ENCODE results near the gene MICALL1.

Gene MICALL1

GRCh38 chr22:37985050-37985585, 79.0 kb downstream of the MICALL1 start:
- no peak overlapping the region for H3K4me3 Mint-ChIP-seq
- H3K4me1 Mint-ChIP-seq (ENCODE audit: low read depth): peaks cover 9% of the 10 kb centered on the region
- no peak overlapping the region for H3K27ac Mint-ChIP-seq
- H3K36me3 Mint-ChIP-seq (ENCODE audit: low read depth): peaks cover 7% of the 10 kb centered on the region
- H3K9me3 Mint-ChIP-seq: no peaks in the 10 kb centered on the region
- no peaks in the 10 kb centered on the region for H3K27me3 Mint-ChIP-seq
- intact Hi-C loops (cut with micrococcal nuclease): no loop called here

- Mint-ChIP-seq H3K4me3 (no peak overlapping the region), H3K27me3 (no peaks in the 10 kb centered on the region), H3K4me1 (ENCODE audit: low read depth) (peaks cover 9% of the 10 kb centered on the region), H3K36me3 (ENCODE audit: low read depth) (no peaks in the 10 kb centered on the region), H3K9me3 (no peaks in the 10 kb centered on the region), H3K27ac (no peak overlapping the region)
- intact Hi-C loops (cut with micrococcal nuclease): no loop called here
Observed at GRCh38 chr22:37985751-37986281, 79.7 kb downstream of the MICALL1 start.

- intact Hi-C loops (cut with micrococcal nuclease): no loop called here
- Mint-ChIP-seq H3K27me3 (no peaks in the 10 kb centered on the region), H3K36me3 (ENCODE audit: low read depth) (no peaks in the 10 kb centered on the region), H3K4me1 (ENCODE audit: low read depth) (peaks cover 9% of the 10 kb centered on the region), H3K4me3 (no peak overlapping the region), H3K9me3 (no peaks in the 10 kb centered on the region), H3K27ac (no peak overlapping the region)
Observed at GRCh38 chr22:37986371-37986770, 80.3 kb downstream of the MICALL1 start.

GRCh38 chr22:37989146-37990045, 83.3 kb downstream of the MICALL1 start:
- H3K4me3 Mint-ChIP-seq: no peak overlapping the region
- H3K4me1 Mint-ChIP-seq (ENCODE audit: low read depth): peaks cover 9% of the 10 kb centered on the region
- no peak overlapping the region for H3K27ac Mint-ChIP-seq
- intact Hi-C loops (cut with micrococcal nuclease): no loop called here
- H3K9me3 Mint-ChIP-seq: no peaks in the 10 kb centered on the region
- no peaks in the 10 kb centered on the region for H3K36me3 Mint-ChIP-seq (ENCODE audit: low read depth)
- peaks cover 1% of the 10 kb centered on the region for H3K27me3 Mint-ChIP-seq

- Mint-ChIP-seq H3K9me3 (no peaks in the 10 kb centered on the region), H3K27ac (no peak overlapping the region), H3K27me3 (peaks cover 1% of the 10 kb centered on the region), H3K4me3 (no peak overlapping the region), H3K4me1 (ENCODE audit: low read depth) (peaks cover 9% of the 10 kb centered on the region), H3K36me3 (ENCODE audit: low read depth) (no peaks in the 10 kb centered on the region)
- intact Hi-C loops (cut with micrococcal nuclease): no loop called here
Observed at GRCh38 chr22:37990301-37990700, 84.2 kb downstream of the MICALL1 start.

- Mint-ChIP-seq H3K36me3 (ENCODE audit: low read depth) (no peaks in the 10 kb centered on the region), H3K27ac (no peak overlapping the region), H3K4me3 (no peak overlapping the region), H3K4me1 (ENCODE audit: low read depth) (peaks cover 9% of the 10 kb centered on the region), H3K27me3 (peaks cover 1% of the 10 kb centered on the region), H3K9me3 (no peaks in the 10 kb centered on the region)
- intact Hi-C loops (cut with micrococcal nuclease): no loop called here
Observed at GRCh38 chr22:37990862-37991261, 84.8 kb downstream of the MICALL1 start.

GRCh38 chr22:37991731-37992442, 85.8 kb downstream of the MICALL1 start:
- H3K9me3 Mint-ChIP-seq: no peaks in the 10 kb centered on the region
- H3K27ac Mint-ChIP-seq: no peak overlapping the region
- no peaks in the 10 kb centered on the region for H3K36me3 Mint-ChIP-seq (ENCODE audit: low read depth)
- no peak overlapping the region for H3K4me3 Mint-ChIP-seq
- H3K27me3 Mint-ChIP-seq: peaks cover 1% of the 10 kb centered on the region
- intact Hi-C loops (cut with micrococcal nuclease): no loop called here
- peaks cover 16% of the 10 kb centered on the region for H3K4me1 Mint-ChIP-seq (ENCODE audit: low read depth)

Measured in dendritic cell treated with granulocyte-macrophage colony-stimulating factor and Interleukin-4, amounts not matched to agents 40 ng/mL and 50 ng/mL, for 4 days (primary cell).